ENCODE results near the gene PRKAG1. TPM values are rescaled to one million over a fixed set of nuclear protein-coding genes. Genes with fewer than 3 reads are reported as not detected.

Gene PRKAG1
- polyA plus RNA-seq, 1 donor from 2014 or later: 71.0 TPM

DNA sequence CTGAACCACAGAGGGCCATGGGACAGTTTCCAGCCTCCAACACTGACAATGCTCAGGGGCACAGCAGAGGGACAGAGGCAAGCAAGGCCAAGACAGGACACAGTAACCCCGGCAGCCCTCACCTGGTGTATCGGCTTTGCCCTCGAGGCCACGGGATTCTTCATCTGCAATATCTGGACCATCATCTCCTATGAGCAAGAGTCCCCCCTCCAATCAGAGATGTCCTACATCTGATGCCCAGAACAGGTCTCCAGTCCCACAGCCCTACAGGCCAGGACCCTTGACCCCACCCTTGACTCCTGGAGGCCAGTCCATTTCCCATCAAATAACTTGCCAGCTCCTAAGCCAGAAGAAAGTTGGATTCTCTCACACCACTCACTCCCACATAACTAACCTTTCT, 24.7 kb upstream of the PRKAG1 start:
- no peaks in the 10 kb centered on the region for H3K9me3 ChIP-seq (ENCODE audit: low read length)
- H3K9me2 ChIP-seq (ENCODE audit: insufficient read depth, low read length): no peaks in the 10 kb centered on the region
- no peak overlapping the region for H3K4me2 ChIP-seq (ENCODE audit: low read length)
- no peaks in the 10 kb centered on the region for H3K27me3 ChIP-seq (ENCODE audit: insufficient read depth, low read depth, low read length)
- no peak for TF ChIP-seq MXI1 (conservative IDR thresholded peaks at IDR 0.05; ENCODE audit: poor library complexity, severe bottlenecking)
- TF ChIP-seq POLR2AphosphoS5 (IDR thresholded peaks at IDR 0.05): no peak
- no peak for TF ChIP-seq RAD21 (conservative IDR thresholded peaks at IDR 0.05)
- TF ChIP-seq EZH2 (IDR thresholded peaks at IDR 0.05; ENCODE audit: borderline replicate concordance, insufficient read depth, low read length, poor library complexity, severe bottlenecking): no peak
- no peak for TF ChIP-seq TAF1 (IDR thresholded peaks at IDR 0.05; ENCODE audit: low read depth)
- TF ChIP-seq EP300 (conservative IDR thresholded peaks at IDR 0.05; ENCODE audit: poor library complexity, severe bottlenecking): no peak
- TF ChIP-seq, protein P1, sequence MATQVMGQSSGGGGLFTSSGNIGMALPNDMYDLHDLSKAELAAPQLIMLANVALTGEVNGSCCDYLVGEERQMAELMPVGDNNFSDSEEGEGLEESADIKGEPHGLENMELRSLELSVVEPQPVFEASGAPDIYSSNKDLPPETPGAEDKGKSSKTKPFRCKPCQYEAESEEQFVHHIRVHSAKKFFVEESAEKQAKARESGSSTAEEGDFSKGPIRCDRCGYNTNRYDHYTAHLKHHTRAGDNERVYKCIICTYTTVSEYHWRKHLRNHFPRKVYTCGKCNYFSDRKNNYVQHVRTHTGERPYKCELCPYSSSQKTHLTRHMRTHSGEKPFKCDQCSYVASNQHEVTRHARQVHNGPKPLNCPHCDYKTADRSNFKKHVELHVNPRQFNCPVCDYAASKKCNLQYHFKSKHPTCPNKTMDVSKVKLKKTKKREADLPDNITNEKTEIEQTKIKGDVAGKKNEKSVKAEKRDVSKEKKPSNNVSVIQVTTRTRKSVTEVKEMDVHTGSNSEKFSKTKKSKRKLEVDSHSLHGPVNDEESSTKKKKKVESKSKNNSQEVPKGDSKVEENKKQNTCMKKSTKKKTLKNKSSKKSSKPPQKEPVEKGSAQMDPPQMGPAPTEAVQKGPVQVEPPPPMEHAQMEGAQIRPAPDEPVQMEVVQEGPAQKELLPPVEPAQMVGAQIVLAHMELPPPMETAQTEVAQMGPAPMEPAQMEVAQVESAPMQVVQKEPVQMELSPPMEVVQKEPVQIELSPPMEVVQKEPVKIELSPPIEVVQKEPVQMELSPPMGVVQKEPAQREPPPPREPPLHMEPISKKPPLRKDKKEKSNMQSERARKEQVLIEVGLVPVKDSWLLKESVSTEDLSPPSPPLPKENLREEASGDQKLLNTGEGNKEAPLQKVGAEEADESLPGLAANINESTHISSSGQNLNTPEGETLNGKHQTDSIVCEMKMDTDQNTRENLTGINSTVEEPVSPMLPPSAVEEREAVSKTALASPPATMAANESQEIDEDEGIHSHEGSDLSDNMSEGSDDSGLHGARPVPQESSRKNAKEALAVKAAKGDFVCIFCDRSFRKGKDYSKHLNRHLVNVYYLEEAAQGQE (IDR thresholded peaks at IDR 0.05; ENCODE audit: borderline replicate concordance): no peak
- TF ChIP-seq, protein P2, sequence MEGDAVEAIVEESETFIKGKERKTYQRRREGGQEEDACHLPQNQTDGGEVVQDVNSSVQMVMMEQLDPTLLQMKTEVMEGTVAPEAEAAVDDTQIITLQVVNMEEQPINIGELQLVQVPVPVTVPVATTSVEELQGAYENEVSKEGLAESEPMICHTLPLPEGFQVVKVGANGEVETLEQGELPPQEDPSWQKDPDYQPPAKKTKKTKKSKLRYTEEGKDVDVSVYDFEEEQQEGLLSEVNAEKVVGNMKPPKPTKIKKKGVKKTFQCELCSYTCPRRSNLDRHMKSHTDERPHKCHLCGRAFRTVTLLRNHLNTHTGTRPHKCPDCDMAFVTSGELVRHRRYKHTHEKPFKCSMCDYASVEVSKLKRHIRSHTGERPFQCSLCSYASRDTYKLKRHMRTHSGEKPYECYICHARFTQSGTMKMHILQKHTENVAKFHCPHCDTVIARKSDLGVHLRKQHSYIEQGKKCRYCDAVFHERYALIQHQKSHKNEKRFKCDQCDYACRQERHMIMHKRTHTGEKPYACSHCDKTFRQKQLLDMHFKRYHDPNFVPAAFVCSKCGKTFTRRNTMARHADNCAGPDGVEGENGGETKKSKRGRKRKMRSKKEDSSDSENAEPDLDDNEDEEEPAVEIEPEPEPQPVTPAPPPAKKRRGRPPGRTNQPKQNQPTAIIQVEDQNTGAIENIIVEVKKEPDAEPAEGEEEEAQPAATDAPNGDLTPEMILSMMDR (IDR thresholded peaks at IDR 0.05; ENCODE audit: poor library complexity, severe bottlenecking): no peak
- TF ChIP-seq SMC3 (conservative IDR thresholded peaks at IDR 0.05; ENCODE audit: poor library complexity): no peak
- H4K20me1 ChIP-seq (ENCODE audit: insufficient read depth): no peaks in the 10 kb centered on the region
- H3K36me3 ChIP-seq (ENCODE audit: insufficient read depth, low read length): no peaks in the 10 kb centered on the region
- no peak overlapping the region for H3K4me3 ChIP-seq (ENCODE audit: low read length)
- H3K9ac ChIP-seq (ENCODE audit: low read length): no peak overlapping the region
- no peak overlapping the region for H2AFZ ChIP-seq (ENCODE audit: low read depth, low read length)
- H3K79me2 ChIP-seq (replicated peaks; ENCODE audit: insufficient read depth, low read length): no peaks in the 10 kb centered on the region
- no peaks in the 10 kb centered on the region for H3F3A ChIP-seq (ENCODE audit: insufficient read depth, low read length, poor library complexity, severe bottlenecking)
- H3K27ac ChIP-seq (ENCODE audit: low read length): no peak overlapping the region

DNA sequence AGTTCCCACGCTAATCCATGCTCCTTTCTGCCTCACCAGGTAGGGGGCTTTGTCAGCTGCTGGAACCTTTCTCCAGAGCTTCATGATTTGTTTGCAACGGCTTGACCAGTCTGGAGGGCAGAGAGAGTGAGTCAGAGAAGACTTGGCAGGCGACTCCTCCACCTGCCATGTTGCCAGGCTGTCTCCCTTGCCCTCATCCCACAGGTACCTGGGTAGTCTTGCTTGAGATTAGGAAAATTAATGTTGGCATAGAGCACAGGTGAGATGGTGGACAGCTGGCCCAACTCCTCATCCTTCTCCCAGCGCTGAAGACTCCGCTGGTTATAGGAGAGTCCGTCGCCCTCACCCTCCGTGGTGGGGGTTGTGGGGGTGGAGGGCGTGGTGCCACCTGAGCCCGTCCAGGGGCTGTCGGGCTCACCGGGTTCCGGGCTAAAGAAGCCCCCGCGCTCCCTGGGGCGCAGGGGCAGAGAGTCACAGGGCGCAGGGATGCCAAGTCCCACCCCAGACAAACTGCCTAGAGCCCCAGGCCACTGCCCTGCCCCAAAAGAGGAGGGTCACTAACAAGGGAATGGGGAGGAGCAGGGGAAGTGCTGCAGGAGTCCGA, 23.4 kb upstream of the PRKAG1 start:
- no peaks in the 10 kb centered on the region for H3K79me2 ChIP-seq (replicated peaks; ENCODE audit: insufficient read depth, low read length)
- no peak overlapping the region for H3K9ac ChIP-seq (ENCODE audit: low read length)
- H3K4me3 ChIP-seq (ENCODE audit: low read length): no peak overlapping the region
- H3K4me2 ChIP-seq (ENCODE audit: low read length): no peak overlapping the region
- no peaks in the 10 kb centered on the region for H3K27me3 ChIP-seq (ENCODE audit: insufficient read depth, low read depth, low read length)
- no peaks in the 10 kb centered on the region for H3K9me2 ChIP-seq (ENCODE audit: insufficient read depth, low read length)
- no peak overlapping the region for H2AFZ ChIP-seq (ENCODE audit: low read depth, low read length)
- H3K9me3 ChIP-seq (ENCODE audit: low read length): no peaks in the 10 kb centered on the region
- H4K20me1 ChIP-seq (ENCODE audit: insufficient read depth): no peaks in the 10 kb centered on the region
- H3K36me3 ChIP-seq (ENCODE audit: insufficient read depth, low read length): no peaks in the 10 kb centered on the region
- H3F3A ChIP-seq (ENCODE audit: insufficient read depth, low read length, poor library complexity, severe bottlenecking): no peaks in the 10 kb centered on the region
- no peak overlapping the region for H3K27ac ChIP-seq (ENCODE audit: low read length)
- no peak for TF ChIP-seq SMC3 (conservative IDR thresholded peaks at IDR 0.05; ENCODE audit: poor library complexity)
- TF ChIP-seq EZH2 (IDR thresholded peaks at IDR 0.05; ENCODE audit: borderline replicate concordance, insufficient read depth, low read length, poor library complexity, severe bottlenecking): no peak
- TF ChIP-seq, protein P1 (IDR thresholded peaks at IDR 0.05; ENCODE audit: borderline replicate concordance): no peak
- no peak for TF ChIP-seq MXI1 (conservative IDR thresholded peaks at IDR 0.05; ENCODE audit: poor library complexity, severe bottlenecking)
- TF ChIP-seq, protein P2 (IDR thresholded peaks at IDR 0.05; ENCODE audit: poor library complexity, severe bottlenecking): no peak
- no peak for TF ChIP-seq RAD21 (conservative IDR thresholded peaks at IDR 0.05)
- no peak for TF ChIP-seq TAF1 (IDR thresholded peaks at IDR 0.05; ENCODE audit: low read depth)
- TF ChIP-seq EP300 (conservative IDR thresholded peaks at IDR 0.05; ENCODE audit: poor library complexity, severe bottlenecking): no peak
- no peak for TF ChIP-seq POLR2AphosphoS5 (IDR thresholded peaks at IDR 0.05)
